ENCODE results near the gene JAK2. TPM values are rescaled to one million over a fixed set of nuclear protein-coding genes. Genes with fewer than 3 reads are reported as not detected.

JAK2 gene
- polyA plus RNA-seq, 2 of the 4 experiments (the other 2 are of a cell fraction), result 2.9 to 7.7 TPM

- Histone ChIP-seq H3K4me3 (no peak overlapping the region), H3K4me1 (no peaks in the 10 kb centered on the region), H3K27ac (no peak overlapping the region), H3K9me3 (no peaks in the 10 kb centered on the region), H3K4me2 (no peak overlapping the region)
- no peak for TF ChIP-seq ZSCAN20 (CRISPR knock-in tag; IDR thresholded peaks at IDR 0.05)
- no peak for TF ChIP-seq HOXA7 (CRISPR knock-in tag; IDR thresholded peaks at IDR 0.05)
- no peak for TF ChIP-seq ZFP36 (IDR thresholded peaks at IDR 0.05; ENCODE audit: borderline replicate concordance, partially characterized antibody)
- ATAC-seq, result no peak
- ChIA-PET POLR2A (no interaction called here), CTCF (interaction anchor here (0.7 to 1.4 kb wide), 2 partner anchors 9 to 42 kb away, joined by 3 read pairs; no protein-coding TSS in a partner anchor)
- 91% methylated on average over 33 of the region's 50 CpGs for WGBS (ENCODE audit: missing lambda C conversion rate)
- DNase-seq (ENCODE audit: low read depth in 1 of 2, low spot score in 1 of 2), result no peak
- FAIRE-seq, result no peak
Measured at GRCh38 chr9:5110867-5111681, 126.0 kb downstream of the JAK2 start.

GRCh38 chr9:5111696-5112095, 126.6 kb downstream of the JAK2 start:
- 91% methylated on average over 26 of the region's 28 CpGs for WGBS (ENCODE audit: missing lambda C conversion rate)
- no peak overlapping the region for H3K4me3 ChIP-seq
- H3K4me1 ChIP-seq, result no peaks in the 10 kb centered on the region
- no peak overlapping the region for H3K4me2 ChIP-seq
- H3K27ac ChIP-seq, result no peak overlapping the region
- ATAC-seq, result no peak
- H3K9me3 ChIP-seq, result no peaks in the 10 kb centered on the region
- POLR2A ChIA-PET, result no interaction called here
- TF ChIP-seq CBX2 (IDR thresholded peaks at IDR 0.05; ENCODE audit: borderline replicate concordance, low read depth) (no peak), MAX (IDR thresholded peaks at IDR 0.05) (no peak), EHF (CRISPR knock-in tag; IDR thresholded peaks at IDR 0.05) (no peak), PHF8 (IDR thresholded peaks at IDR 0.05; ENCODE audit: borderline replicate concordance, low read depth) (no peak), NR3C1 (IDR thresholded peaks at IDR 0.05) (no peak), HEYL (CRISPR knock-in tag; IDR thresholded peaks at IDR 0.05) (no peak), ZSCAN20 (CRISPR knock-in tag; IDR thresholded peaks at IDR 0.05) (no peak)
- no peak for FAIRE-seq
- CTCF ChIA-PET, result no interaction called here
- no peak for DNase-seq (ENCODE audit: low read depth in 1 of 2, low spot score in 1 of 2)

GRCh38 chr9:5112109-5112592, 127.1 kb downstream of the JAK2 start:
- Histone ChIP-seq H3K4me1 (no peaks in the 10 kb centered on the region), H3K4me3 (no peak overlapping the region), H3K4me2 (no peak overlapping the region), H3K9me3 (no peaks in the 10 kb centered on the region), H3K27ac (no peak overlapping the region)
- CTCF ChIA-PET, result no interaction called here
- no peak for ATAC-seq
- DNase-seq (ENCODE audit: low read depth in 1 of 2, low spot score in 1 of 2), result no peak
- WGBS (ENCODE audit: missing lambda C conversion rate), result 93% methylated on average over 23 of the region's 30 CpGs
- TF ChIP-seq HOXA7 (CRISPR knock-in tag; IDR thresholded peaks at IDR 0.05) (no peak), HMGXB4 (CRISPR knock-in tag; IDR thresholded peaks at IDR 0.05; ENCODE audit: borderline replicate concordance) (no peak), CBX8 (IDR thresholded peaks at IDR 0.05) (no peak), CEBPB (IDR thresholded peaks at IDR 0.05) (no peak), EP300 (IDR thresholded peaks at IDR 0.05) (no peak), FOXS1 (CRISPR knock-in tag; IDR thresholded peaks at IDR 0.05) (no peak), PHF8 (IDR thresholded peaks at IDR 0.05; ENCODE audit: borderline replicate concordance, low read depth) (no peak), SMC3 (IDR thresholded peaks at IDR 0.05) (no peak), FOSL2 (IDR thresholded peaks at IDR 0.05) (no peak), FOSL2 (CRISPR knock-in tag; IDR thresholded peaks at IDR 0.05) (no peak), ZSCAN20 (CRISPR knock-in tag; IDR thresholded peaks at IDR 0.05) (no peak), KDM5A (IDR thresholded peaks at IDR 0.05) (no peak), E2F6 (IDR thresholded peaks at IDR 0.05; ENCODE audit: borderline replicate concordance, low read depth) (no peak), ELK1 (IDR thresholded peaks at IDR 0.05; ENCODE audit: low read depth, low read length) (no peak), CBX2 (IDR thresholded peaks at IDR 0.05; ENCODE audit: borderline replicate concordance, low read depth) (no peak), NFE2L2 (conservative IDR thresholded peaks at IDR 0.05; ENCODE audit: low read length) (no peak), BHLHE40 (IDR thresholded peaks at IDR 0.05; ENCODE audit: low read depth, low read length) (no peak), KDM1A (IDR thresholded peaks at IDR 0.05; ENCODE audit: low read depth) (no peak)
- no peak for FAIRE-seq
- POLR2A ChIA-PET, result no interaction called here

Data from A549 (cell line).